GM19239 (cell line): ENCODE results near the gene NWD2.
"Not testable (repeated sequence)": the region's sequence is repeated elsewhere in the genome, so short reads cannot be mapped to it uniquely, and the experiment has no call there.

Source experiments
- DNase-seq: peaks from one replicate; pipeline ENCODE4 v3.0.0; 2011; ENCODE audit warnings: low spot score; ENCODE audit not compliant: insufficient read length
- FAIRE-seq: peaks from 2 replicates; lab custom pipeline; 2011; peaks lifted over from hg19 to GRCh38; lab: Jason Lieb, UNC

The NWD2 gene

DNA sequence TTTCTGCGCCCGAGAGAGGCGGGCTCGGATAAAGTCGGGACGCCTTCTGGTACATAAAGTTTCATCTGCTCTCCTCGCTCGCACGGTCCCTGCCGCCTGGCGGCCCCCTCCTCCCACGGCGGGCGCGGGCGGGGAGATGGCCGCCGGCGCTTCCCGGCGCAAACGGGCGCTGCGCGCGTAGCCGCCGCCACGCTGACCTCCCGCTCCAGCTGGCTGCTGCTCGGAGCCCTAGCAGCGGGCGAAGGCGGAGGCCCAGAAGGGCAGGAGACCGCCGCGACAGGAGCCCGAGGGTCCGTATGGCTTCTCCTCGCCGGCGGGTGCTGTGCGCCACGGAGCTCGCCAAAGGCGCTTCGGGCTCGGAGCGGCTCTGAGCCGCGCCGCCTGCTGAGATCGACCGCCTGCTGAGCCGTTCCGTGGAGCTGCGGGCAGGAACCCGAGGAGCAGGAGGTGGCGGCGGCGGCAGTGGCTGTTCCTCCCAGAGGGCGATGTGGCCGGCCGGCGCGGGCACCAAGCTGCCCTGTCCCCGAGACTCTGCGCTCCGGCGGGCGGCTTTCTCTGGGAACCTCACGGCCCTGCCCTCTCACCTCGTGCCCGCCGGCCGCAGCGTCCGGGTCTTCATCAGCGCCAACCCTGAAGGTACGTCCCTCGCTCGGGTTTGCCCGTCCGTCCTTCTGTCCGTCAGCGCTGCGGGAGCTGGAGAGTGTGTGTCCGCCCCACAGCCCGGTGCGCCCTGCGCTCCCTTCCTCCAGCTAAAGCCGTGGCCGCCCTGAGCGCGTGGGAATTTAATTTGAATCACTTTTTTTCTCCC, at the start of gene NWD2:
Gene NWD2 (plus strand): TSS at position 161 of the 808 bp plus-strand sequence. CDS start 325 bp downstream, at position 486.
- DNase-seq (no peak), FAIRE-seq (no peak)

- no peak for DNase-seq
- no peak for FAIRE-seq
Observed at GRCh38 chr4:37197899-37198298, 46.6 kb upstream of the NWD2 start.

DNA sequence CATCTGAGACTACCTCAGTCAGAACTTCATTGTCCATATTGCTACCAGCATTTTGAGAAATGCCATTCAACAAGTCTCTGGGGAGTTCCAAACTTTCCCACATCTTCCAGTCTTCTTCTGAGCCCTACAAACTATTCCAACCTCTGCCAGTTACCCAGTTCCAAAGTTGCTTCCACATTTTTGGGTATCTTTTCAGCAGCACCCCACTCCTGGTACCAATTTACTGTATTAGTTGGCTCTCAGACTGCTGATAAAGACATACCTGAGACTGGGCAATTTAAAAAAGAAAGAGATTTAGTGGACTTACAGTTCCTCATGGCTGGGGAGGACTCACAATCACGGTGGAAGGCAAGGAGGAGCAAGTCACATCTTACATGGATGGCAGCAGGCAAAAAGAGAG, 39.8 kb upstream of the NWD2 start:
- FAIRE-seq, DNase-seq: not testable (repeated sequence)

- no peak for FAIRE-seq
- no peak for DNase-seq
Observed at GRCh38 chr4:37216209-37216608, 28.3 kb upstream of the NWD2 start.

GRCh38 chr4:37219242-37219641, 25.3 kb upstream of the NWD2 start:
- DNase-seq = no peak
- no peak for FAIRE-seq

DNA sequence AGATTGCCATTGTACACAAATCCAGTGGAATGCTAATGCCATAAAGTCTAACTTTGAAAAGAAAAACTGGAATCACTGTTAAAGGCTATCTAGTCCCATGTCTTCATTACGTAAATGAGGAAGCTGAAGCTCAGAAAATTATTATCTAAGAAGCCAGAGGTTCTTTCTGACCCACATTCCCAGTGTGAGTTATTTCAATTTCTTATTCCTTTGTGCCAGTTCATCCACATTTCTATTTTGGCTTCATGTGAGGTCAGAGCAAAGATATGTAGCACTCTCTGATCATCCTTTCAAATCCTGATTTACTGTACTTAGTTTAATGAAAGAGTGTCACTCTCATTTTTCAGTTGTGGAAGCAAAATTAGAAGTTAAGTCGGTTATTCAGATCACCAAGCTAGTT, 24.6 kb upstream of the NWD2 start:
- DNase-seq = no peak
- FAIRE-seq = no peak

- FAIRE-seq (no peak), DNase-seq (no peak)
Observed at GRCh38 chr4:37220685-37221084, 23.9 kb upstream of the NWD2 start.

- FAIRE-seq (no peak), DNase-seq (no peak)
Observed at GRCh38 chr4:37223732-37224131, 20.8 kb upstream of the NWD2 start.

- no peak for DNase-seq
- no peak for FAIRE-seq
Observed at GRCh38 chr4:37224854-37225253, 19.7 kb upstream of the NWD2 start.

DNA sequence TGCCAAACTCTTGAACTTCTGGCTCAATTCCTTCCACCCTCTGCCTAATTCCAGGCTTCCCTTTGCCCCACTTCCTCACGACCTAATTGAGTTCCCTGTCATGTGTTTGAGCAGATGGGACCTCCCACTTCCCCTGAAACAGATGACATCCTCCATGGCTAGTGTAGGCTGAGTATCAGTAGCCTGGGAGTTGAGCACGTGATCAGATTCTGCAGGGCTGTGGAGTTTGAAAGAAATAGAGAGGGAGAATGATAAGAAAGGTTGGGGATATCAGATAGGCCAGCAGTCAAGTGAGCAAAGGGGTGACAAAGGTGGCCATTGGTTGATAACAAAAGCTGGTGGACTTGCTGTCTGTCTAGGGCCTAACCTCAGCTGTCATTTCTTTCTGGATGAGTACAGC, 18.8 kb upstream of the NWD2 start:
- DNase-seq (no peak), FAIRE-seq (no peak)

- DNase-seq = no peak
- no peak for FAIRE-seq
Observed at GRCh38 chr4:37232315-37232714, 12.2 kb upstream of the NWD2 start.

DNA sequence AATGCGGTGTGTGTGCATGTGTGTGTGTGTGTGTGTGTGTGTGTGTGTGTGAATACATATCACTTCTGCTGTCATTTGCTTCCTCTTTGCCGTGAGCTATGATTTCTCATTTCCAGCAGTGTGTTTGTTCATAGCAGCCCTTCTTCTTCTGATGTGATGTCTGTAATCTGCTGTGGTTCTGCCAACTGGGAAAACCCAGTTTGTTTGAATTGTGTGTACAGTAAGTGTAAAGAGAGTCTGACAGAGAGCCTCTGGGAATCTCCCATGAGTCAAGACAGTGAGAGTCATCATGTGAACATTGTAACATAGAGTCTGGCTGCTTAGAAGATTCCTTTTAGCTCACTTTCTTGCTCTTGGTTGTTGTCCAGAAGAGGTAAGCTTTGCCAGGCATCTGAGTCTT, 8.4 kb upstream of the NWD2 start:
- no peak for FAIRE-seq
- DNase-seq = no peak

- DNase-seq = no peak
- no peak for FAIRE-seq
Observed at GRCh38 chr4:37241647-37242046, 2.9 kb upstream of the NWD2 start.

GRCh38 chr4:37243051-37243450, 1.5 kb upstream of the NWD2 start:
- no peak for FAIRE-seq

DNA sequence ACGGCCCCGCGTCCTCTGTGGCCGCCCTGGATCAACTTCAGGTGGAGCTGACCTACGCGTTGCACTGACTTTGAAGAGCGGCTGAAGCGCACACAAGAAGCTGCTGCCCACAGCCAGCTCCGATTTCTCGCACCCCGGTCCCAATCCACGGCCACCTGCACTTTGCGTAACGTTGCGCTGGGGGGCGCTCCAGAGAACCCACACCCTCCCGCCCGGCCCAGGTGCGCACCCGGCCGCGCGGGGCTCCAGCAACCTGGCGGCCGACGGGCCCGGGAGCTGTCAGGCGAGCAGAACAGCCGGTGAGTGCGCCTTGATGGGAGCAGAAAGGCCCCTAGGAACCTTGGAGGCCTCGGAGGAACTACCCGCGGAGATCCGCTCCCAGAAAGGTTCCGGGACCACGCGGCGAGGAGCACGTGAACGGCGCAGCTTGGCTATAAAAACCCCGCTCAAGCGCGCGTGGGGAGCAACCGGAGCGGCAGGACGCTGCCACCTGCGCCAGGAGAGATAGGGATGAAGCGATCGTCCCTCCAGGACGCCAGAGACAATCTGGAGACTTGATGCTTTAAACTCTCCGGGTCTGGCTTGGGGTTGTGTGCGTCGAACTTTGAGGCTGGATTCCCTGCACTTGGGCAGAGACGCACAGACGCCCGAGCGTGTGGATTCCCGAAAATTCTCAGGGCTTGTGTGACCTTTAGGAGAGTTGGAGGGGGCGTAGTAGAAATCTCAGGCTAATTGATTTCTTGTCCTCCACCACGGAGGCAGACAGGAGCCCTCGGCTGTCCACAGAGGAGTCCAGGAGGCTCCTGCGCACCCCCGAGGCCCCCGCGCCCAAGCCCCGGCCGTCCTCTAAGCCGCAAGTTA, 591 bp upstream of the NWD2 start:
- no peak for DNase-seq

More at GRCh38 chr4:37243051-37243450, 1.5 kb upstream of the NWD2 start:
- no peak for DNase-seq

GRCh38 chr4:37245391-37245954, 930 bp downstream of the NWD2 start:
- FAIRE-seq (no peak), DNase-seq (no peak)

More for the DNA sequence above, 591 bp upstream of the NWD2 start:
- FAIRE-seq = no peak

- no peak for FAIRE-seq
Observed at GRCh38 chr4:37246891-37247290, 2.3 kb downstream of the NWD2 start.

DNA sequence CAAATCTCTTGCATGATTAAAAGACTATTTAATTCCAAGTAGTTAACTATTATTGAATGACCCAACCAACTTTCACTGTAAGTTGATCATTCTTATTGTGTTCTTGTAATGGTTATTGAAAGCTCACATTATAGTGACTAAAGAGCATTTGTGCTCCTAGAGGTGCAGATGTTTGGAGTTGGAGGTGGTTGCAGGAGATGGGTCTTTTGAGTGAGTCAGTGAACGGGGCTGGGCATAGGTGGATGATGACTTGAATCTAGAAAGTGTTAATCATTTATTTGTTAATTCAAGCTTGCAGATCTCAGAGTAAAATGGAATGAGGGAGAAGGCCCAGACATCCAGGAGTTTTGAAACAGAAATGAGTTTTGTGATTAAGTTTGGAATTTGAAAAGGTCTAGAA, 13.7 kb downstream of the NWD2 start:
- DNase-seq (no peak), FAIRE-seq (no peak)

More at GRCh38 chr4:37246891-37247290, 2.3 kb downstream of the NWD2 start:
- no peak for DNase-seq

- DNase-seq = no peak
- FAIRE-seq = no peak
Observed at GRCh38 chr4:37268319-37268718, 23.8 kb downstream of the NWD2 start.

- FAIRE-seq = no peak
- DNase-seq = no peak
Observed at GRCh38 chr4:37279121-37279520, 34.6 kb downstream of the NWD2 start.
